MCF 10A (cell line): ENCODE results near the gene CRB1. TPM values are rescaled to one million over a fixed set of nuclear protein-coding genes. Genes with fewer than 3 reads are reported as not detected.
A peak's percentile ranks its signal among the peaks of the same experiment; 100 is the strongest.

Source experiments
- BruUV-seq: library from RNA; stranded (reverse); fragments of 400-500 nt; replicated peaks from 2 replicates; lab custom pipeline; 2021; lab: Mats Ljungman, UMichigan
- CTCF ChIA-PET: fragments of 300-600 bp; sonication (Branson Sonifier 250); formaldehyde crosslinking; extraction: SDS; loops from one replicate; lab custom pipeline; 2021; ENCODE audit warnings: antibody characterized with exemption, inconsistent platforms; lab: Yijun Ruan, JAX
- POLR2A ChIA-PET: fragments of 300-600, 350-650 bp; sonication (Branson Sonifier 250); formaldehyde crosslinking; extraction: SDS; loops from one replicate; lab custom pipeline; 2020; ENCODE audit warnings: antibody characterized with exemption, inconsistent platforms; lab: Yijun Ruan, JAX
- DNase-seq: peaks from one replicate; pipeline ENCODE4 v3.0.0-alpha.2; 2018; ENCODE audit not compliant: unreplicated experiment
- H3K27ac Mint-ChIP-seq: one replicate; pipeline ENCODE4 v1.8.0; 2022; ENCODE audit warnings: mild to moderate bottlenecking, low read depth, mixed read lengths; ENCODE audit not compliant: unreplicated experiment
- H3K27me3 Mint-ChIP-seq: one replicate; pipeline ENCODE4 v1.8.0; 2022; ENCODE audit warnings: mixed read lengths; ENCODE audit not compliant: insufficient read depth, unreplicated experiment
- H3K36me3 Mint-ChIP-seq: one replicate; pipeline ENCODE4 v1.8.0; 2022; ENCODE audit warnings: mild to moderate bottlenecking, moderate library complexity, mixed read lengths; ENCODE audit not compliant: insufficient read depth, unreplicated experiment
- H3K4me1 Mint-ChIP-seq: one replicate; pipeline ENCODE4 v1.8.0; 2022; ENCODE audit warnings: mixed read lengths; ENCODE audit not compliant: insufficient read depth, unreplicated experiment
- H3K4me3 Mint-ChIP-seq: one replicate; pipeline ENCODE4 v1.8.0; 2022; ENCODE audit warnings: mild to moderate bottlenecking, moderate library complexity, mixed read lengths; ENCODE audit not compliant: unreplicated experiment
- H3K9me3 Mint-ChIP-seq: one replicate; pipeline ENCODE4 v1.8.0; 2022; ENCODE audit warnings: mixed read lengths; ENCODE audit not compliant: unreplicated experiment
- CTCF ChIP-seq: fragments of 200-600 bp; IDR thresholded peaks from one replicate; pipeline ENCODE4 v1.8.0; 2022; ENCODE audit warnings: antibody characterized with exemption, mild to moderate bottlenecking; ENCODE audit not compliant: unreplicated experiment
- intact Hi-C: fragments of 100-400 bp; cut with micrococcal nuclease; formaldehyde crosslinking; loops from 2 replicates; pipeline ENCODE4 v1.14.1; 2022
- total RNA-seq: library from RNA; stranded (reverse); gene quantifications from 2 replicates; pipeline ENCODE4 v1.2.3, GENCODE V29; 2022

The CRB1 gene
- total RNA-seq, 1 experiment from 2014 or later: 0.65 TPM

GRCh38 chr1:197307551-197307950 is 39.5 kb downstream of the CRB1 start:
- Mint-ChIP-seq H3K27ac (no peak overlapping the region), H3K27me3 (no peaks in the 10 kb centered on the region), H3K4me3 (no peak overlapping the region), H3K4me1 (peaks cover 6% of the 10 kb centered on the region), H3K9me3 (no peaks in the 10 kb centered on the region), H3K36me3 (no peaks in the 10 kb centered on the region)
- ChIA-PET POLR2A (interaction anchor here (0.7 kb wide), 1 partner anchor 157 kb away, joined by 3 read pairs; no protein-coding TSS in a partner anchor), CTCF (interaction anchor here (0.7 kb wide), 1 partner anchor 32 kb away, joined by 3 read pairs; no protein-coding TSS in a partner anchor)
- no TSS peak for BruUV-seq
- no peak for DNase-seq
- intact Hi-C loops: no loop called here
- TF ChIP-seq CTCF: no peak

- BruUV-seq: no TSS peak
- ChIA-PET CTCF (no interaction called here), POLR2A (no interaction called here)
- H3K27me3 Mint-ChIP-seq: no peaks in the 10 kb centered on the region
- peaks cover 2% of the 10 kb centered on the region for H3K4me1 Mint-ChIP-seq
- H3K9me3 Mint-ChIP-seq: no peaks in the 10 kb centered on the region
- DNase-seq: no peak
- no peak overlapping the region for H3K27ac Mint-ChIP-seq
- no peak for TF ChIP-seq CTCF
- intact Hi-C loops: no loop called here
- H3K4me3 Mint-ChIP-seq: no peak overlapping the region
- no peaks in the 10 kb centered on the region for H3K36me3 Mint-ChIP-seq
Observed at GRCh38 chr1:197311081-197311480, 43.0 kb downstream of the CRB1 start.

GRCh38 chr1:197312163-197312562 is 44.1 kb downstream of the CRB1 start:
- TF ChIP-seq CTCF: no peak
- ChIA-PET POLR2A (interaction anchor here (0.7 kb wide), 1 partner anchor 16 kb away, joined by 4 read pairs; no protein-coding TSS in a partner anchor), CTCF (no interaction called here)
- no peaks in the 10 kb centered on the region for H3K36me3 Mint-ChIP-seq
- no peak overlapping the region for H3K27ac Mint-ChIP-seq
- no peaks in the 10 kb centered on the region for H3K27me3 Mint-ChIP-seq
- DNase-seq: peak; percentile 19
- no TSS peak for BruUV-seq
- H3K4me3 Mint-ChIP-seq: no peak overlapping the region
- H3K4me1 Mint-ChIP-seq: no peaks in the 10 kb centered on the region
- intact Hi-C loops: no loop called here
- H3K9me3 Mint-ChIP-seq: no peaks in the 10 kb centered on the region

- ChIA-PET POLR2A (no interaction called here), CTCF (no interaction called here)
- Mint-ChIP-seq H3K4me1 (no peaks in the 10 kb centered on the region), H3K27me3 (no peaks in the 10 kb centered on the region), H3K36me3 (no peaks in the 10 kb centered on the region), H3K4me3 (no peak overlapping the region), H3K9me3 (peaks cover 5% of the 10 kb centered on the region), H3K27ac (no peak overlapping the region)
- no peak for DNase-seq
- intact Hi-C loops: no loop called here
- no peak for TF ChIP-seq CTCF
- BruUV-seq: no TSS peak
Observed at GRCh38 chr1:197313713-197314112, 45.7 kb downstream of the CRB1 start.
